ENCODE data around the gene LRRC53.

DNA sequence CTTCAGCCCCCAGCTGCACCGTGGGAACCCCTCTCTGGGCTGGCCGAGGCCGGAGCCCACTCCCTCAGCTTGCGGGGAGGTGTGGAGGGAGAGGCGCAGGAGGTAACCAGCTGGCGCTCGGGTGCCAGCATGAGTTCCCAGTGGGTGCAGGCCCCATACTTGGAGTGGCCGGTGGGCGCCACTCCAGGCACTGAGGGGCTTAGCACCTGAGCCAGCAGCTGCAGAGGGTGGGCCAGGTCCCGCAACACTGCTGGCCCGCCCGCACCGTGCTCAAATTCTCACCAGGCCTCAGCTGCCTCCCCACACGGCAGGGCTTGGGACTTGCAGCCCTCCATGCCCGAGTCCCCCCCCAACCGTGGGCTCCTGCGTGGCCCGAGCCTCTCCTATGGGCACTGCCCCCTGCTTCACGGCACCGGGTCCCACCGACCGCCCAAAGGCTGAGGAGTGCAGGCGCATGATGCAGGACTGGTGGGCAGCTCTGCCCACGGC, 47.2 kb downstream of the LRRC53 start:
- TF ChIP-seq, protein P1, sequence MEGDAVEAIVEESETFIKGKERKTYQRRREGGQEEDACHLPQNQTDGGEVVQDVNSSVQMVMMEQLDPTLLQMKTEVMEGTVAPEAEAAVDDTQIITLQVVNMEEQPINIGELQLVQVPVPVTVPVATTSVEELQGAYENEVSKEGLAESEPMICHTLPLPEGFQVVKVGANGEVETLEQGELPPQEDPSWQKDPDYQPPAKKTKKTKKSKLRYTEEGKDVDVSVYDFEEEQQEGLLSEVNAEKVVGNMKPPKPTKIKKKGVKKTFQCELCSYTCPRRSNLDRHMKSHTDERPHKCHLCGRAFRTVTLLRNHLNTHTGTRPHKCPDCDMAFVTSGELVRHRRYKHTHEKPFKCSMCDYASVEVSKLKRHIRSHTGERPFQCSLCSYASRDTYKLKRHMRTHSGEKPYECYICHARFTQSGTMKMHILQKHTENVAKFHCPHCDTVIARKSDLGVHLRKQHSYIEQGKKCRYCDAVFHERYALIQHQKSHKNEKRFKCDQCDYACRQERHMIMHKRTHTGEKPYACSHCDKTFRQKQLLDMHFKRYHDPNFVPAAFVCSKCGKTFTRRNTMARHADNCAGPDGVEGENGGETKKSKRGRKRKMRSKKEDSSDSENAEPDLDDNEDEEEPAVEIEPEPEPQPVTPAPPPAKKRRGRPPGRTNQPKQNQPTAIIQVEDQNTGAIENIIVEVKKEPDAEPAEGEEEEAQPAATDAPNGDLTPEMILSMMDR (IDR thresholded peaks at IDR 0.05) = no peak
- no peak for TF ChIP-seq TEAD1 (CRISPR knock-in tag; IDR thresholded peaks at IDR 0.05)
- TF ChIP-seq, protein P2, sequence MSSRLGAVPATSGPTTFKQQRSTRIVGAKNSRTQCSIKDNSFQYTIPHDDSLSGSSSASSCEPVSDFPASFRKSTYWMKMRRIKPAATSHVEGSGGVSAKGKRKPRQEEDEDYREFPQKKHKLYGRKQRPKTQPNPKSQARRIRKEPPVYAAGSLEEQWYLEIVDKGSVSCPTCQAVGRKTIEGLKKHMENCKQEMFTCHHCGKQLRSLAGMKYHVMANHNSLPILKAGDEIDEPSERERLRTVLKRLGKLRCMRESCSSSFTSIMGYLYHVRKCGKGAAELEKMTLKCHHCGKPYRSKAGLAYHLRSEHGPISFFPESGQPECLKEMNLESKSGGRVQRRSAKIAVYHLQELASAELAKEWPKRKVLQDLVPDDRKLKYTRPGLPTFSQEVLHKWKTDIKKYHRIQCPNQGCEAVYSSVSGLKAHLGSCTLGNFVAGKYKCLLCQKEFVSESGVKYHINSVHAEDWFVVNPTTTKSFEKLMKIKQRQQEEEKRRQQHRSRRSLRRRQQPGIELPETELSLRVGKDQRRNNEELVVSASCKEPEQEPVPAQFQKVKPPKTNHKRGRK (CRISPR knock-in tag; IDR thresholded peaks at IDR 0.05; ENCODE audit: borderline replicate concordance) = no peak
- TF ChIP-seq, protein P3, sequence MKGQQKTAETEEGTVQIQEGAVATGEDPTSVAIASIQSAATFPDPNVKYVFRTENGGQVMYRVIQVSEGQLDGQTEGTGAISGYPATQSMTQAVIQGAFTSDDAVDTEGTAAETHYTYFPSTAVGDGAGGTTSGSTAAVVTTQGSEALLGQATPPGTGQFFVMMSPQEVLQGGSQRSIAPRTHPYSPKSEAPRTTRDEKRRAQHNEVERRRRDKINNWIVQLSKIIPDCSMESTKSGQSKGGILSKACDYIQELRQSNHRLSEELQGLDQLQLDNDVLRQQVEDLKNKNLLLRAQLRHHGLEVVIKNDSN (CRISPR knock-in tag; IDR thresholded peaks at IDR 0.05) = no peak
- no peak for TF ChIP-seq TCF7 (CRISPR knock-in tag; IDR thresholded peaks at IDR 0.05; ENCODE audit: low read depth)
- no peak for TF ChIP-seq SMAD3 (CRISPR knock-in tag; IDR thresholded peaks at IDR 0.05; ENCODE audit: borderline replicate concordance)
- TF ChIP-seq, protein P4, sequence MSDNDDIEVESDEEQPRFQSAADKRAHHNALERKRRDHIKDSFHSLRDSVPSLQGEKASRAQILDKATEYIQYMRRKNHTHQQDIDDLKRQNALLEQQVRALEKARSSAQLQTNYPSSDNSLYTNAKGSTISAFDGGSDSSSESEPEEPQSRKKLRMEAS (CRISPR knock-in tag; IDR thresholded peaks at IDR 0.05) = no peak
- TF ChIP-seq ZNF671 (CRISPR knock-in tag; IDR thresholded peaks at IDR 0.05) = no peak
- TF ChIP-seq, protein P5, sequence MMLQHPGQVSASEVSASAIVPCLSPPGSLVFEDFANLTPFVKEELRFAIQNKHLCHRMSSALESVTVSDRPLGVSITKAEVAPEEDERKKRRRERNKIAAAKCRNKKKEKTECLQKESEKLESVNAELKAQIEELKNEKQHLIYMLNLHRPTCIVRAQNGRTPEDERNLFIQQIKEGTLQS (CRISPR knock-in tag; conservative IDR thresholded peaks at IDR 0.05) = no peak
- no peak for TF ChIP-seq ATF1 (CRISPR knock-in tag; IDR thresholded peaks at IDR 0.05)

Measured in WTC11 (cell line).